HG03520 (cell line): ENCODE results near the gene OR10K1.
"Not testable (repeated sequence)": the region's sequence is repeated elsewhere in the genome, so short reads cannot be mapped to it uniquely, and the experiment has no call there.

Experiments used
- ATAC-seq: cut with Tn5 transposase; IDR thresholded peaks from one replicate; pipeline ENCODE4 v1.9.1; 2021; ENCODE audit warnings: mild to moderate bottlenecking, moderate library complexity; ENCODE audit not compliant: unreplicated experiment

The OR10K1 gene

DNA sequence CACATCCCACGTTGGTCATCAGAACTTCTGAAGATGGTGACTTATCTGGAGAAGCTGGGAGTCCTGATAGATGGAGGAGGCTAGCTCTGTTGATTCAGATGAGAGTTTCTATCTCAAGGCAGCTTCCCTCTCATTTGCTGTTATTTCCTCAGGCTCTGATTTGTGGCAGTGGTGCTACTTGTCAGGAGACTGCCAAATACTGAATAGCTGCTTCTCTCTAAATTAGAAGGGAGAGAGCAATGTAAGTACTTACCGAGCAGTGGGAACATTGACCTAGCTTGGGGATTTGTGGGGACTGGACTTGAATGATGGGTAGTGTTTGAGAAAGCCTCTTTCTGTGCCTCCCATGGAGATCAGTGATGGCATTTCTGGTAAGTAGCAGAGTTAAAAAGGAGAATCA, at the start of gene OR10K1:
OR10K1 (plus strand) TSS at position 301 of the 400 bp plus-strand sequence. CDS start 3,728 bp downstream, outside the sequence.
- ATAC-seq = no peak

DNA sequence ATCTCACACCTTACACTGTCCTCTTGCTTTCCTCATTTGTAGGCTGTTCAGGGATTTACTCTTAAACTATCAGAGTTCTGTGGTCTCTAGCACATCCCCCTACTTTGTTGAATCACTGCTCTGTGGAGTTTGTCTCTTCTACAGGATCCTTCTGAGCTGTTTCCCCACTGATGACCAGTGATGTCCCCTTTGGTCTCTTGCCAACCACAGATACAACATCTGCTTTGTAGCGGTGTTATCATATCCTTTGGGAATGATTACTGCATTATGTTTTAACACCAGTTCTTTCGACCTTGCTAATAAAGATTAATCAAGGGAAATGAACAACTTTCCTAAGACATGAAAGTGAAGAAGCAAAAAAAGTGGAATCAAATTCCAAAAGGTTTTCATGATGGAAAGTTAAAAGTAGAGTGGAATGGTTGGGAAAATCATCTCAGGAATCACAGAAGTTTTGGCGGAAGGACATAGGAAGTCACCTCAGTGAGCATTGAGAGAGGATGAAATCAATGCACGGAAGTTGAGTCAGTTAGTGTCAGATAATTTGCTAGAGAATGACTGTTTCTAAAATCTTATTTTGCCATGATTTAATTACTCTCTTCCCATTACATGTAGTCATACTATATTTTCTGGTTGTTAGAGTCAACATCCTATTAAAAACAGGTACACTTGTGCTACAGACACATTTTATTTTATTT, 46.8 kb upstream of the OR10K1 start:
- no peak for ATAC-seq

- ATAC-seq = no peak
Measured at GRCh38 chr1:158417586-158417985, 44.0 kb upstream of the OR10K1 start.

DNA sequence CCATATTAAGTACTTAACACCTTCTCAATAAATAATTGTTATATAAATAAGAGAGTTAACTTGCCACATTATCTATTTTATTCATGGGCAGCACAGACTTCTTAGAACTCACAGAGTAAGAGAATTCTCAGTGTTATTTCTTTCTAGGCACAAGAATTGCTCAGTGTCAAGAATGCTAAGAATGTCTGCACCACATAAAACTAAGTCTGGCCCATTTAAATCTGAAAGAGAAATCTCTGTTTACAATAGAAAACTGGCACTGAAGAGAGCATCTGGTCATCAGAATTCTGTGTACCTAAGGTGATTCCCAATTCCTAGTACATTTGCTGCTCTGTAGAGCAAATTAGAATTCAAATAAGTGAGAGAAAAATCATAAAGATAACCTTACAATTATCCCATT, 39.4 kb upstream of the OR10K1 start:
- no peak for ATAC-seq

- no peak for ATAC-seq
Measured at GRCh38 chr1:158425027-158425426, 36.6 kb upstream of the OR10K1 start.

- no peak for ATAC-seq
Measured at GRCh38 chr1:158426137-158426536, 35.5 kb upstream of the OR10K1 start, which contains the start of gene OR10K2. OR10K2 (minus strand) TSS chr1:158426237; CDS start chr1:158420866, 5,371 bp downstream.

DNA sequence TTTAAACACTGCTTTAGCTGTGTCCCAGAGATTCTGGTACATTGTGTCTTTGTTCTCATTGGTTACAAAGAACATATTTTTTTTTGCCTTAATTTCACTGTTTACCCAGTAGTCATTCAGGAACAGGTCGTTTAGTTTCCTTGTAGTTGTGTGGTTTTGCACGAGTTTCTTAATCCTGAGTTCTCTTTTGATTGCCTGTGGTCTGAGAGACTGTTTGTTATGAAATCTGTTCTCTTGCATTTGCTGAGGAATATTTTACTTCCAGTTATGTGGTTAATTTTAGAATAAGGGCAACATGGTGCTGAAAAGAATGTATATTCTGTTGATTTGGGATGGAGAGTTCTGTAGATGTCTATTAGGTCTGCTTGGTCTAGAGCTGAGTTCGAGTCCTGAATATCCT, 31.5 kb upstream of the OR10K1 start:
- ATAC-seq = not testable (repeated sequence)

- no peak for ATAC-seq
Measured at GRCh38 chr1:158434741-158435140, 26.9 kb upstream of the OR10K1 start.

GRCh38 chr1:158445376-158445775, 16.3 kb upstream of the OR10K1 start:
- ATAC-seq = no peak

GRCh38 chr1:158454537-158454936, 7.1 kb upstream of the OR10K1 start:
- no peak for ATAC-seq

- ATAC-seq = no peak
Measured at GRCh38 chr1:158457246-158457645, 4.4 kb upstream of the OR10K1 start.

- no peak for ATAC-seq
Measured at GRCh38 chr1:158458263-158458662, 3.4 kb upstream of the OR10K1 start.

- ATAC-seq = no peak
Measured at GRCh38 chr1:158471920-158472319, 10.3 kb downstream of the OR10K1 start, which contains the start of gene OR10R2. OR10R2 (plus strand) TSS chr1:158472220; CDS start chr1:158472326, 106 bp downstream.

- ATAC-seq = no peak
Measured at GRCh38 chr1:158485455-158485854, 23.8 kb downstream of the OR10K1 start.

GRCh38 chr1:158491316-158491715, 29.7 kb downstream of the OR10K1 start:
- no peak for ATAC-seq

DNA sequence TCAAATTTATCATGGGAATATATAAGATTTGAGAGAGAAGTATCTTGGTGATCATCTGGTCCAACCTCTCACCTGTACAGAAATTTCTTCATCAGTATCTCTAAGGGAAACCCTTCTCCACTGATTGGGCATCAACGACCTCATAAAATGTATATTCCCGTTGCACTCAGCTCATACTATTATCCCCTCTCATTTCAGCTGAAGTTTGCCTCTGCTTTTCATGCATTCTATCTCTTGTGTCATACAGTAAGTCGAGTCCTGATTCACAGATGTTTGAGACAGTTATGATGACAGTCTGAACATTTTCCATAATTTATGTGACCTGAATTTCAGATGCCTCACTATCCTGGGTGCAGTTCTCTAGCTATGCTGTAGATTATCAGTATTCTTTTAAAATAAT, 31.4 kb downstream of the OR10K1 start:
- ATAC-seq = no peak

GRCh38 chr1:158494796-158495195, 33.2 kb downstream of the OR10K1 start:
- ATAC-seq = no peak

DNA sequence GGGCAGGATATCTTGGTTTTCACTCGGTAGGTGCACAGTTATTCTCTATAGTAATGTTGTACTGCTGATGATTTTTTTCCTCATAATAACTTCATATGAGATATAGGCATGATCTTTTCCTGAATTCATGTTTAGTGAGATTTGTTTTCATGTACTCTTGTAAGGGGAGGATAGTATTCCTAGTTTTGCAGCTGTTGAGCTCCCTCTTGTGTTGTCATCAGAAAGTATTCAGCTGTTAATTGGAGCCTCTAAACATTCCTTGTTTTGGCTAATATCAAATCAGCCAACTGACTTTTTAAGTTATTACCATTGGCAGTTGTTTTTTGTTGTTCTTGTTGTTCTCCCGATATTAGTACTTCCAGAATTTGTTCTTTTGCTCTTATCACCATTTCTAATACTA, 34.7 kb downstream of the OR10K1 start:
- no peak for ATAC-seq

GRCh38 chr1:158506369-158506987, 44.8 kb downstream of the OR10K1 start:
- ATAC-seq = no peak

DNA sequence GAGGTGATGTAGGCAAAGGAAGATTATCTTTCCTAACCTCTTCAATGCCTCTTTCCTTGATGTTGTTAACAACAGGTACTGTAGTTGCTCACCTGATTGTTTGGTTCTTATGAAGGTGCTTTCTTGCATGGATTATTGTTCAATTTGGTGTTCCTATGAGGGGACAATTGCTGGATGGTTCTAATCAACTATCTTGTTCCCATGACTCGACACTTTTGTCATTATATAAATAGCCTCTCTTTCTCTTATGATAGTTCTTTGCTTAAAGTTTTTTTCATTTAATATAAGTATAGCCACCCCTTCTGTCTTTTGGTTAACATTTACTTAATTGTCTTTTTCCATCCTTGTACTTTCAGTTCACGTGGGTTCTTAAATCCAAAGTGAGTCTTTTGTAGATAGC, 45.9 kb downstream of the OR10K1 start:
- no peak for ATAC-seq

DNA sequence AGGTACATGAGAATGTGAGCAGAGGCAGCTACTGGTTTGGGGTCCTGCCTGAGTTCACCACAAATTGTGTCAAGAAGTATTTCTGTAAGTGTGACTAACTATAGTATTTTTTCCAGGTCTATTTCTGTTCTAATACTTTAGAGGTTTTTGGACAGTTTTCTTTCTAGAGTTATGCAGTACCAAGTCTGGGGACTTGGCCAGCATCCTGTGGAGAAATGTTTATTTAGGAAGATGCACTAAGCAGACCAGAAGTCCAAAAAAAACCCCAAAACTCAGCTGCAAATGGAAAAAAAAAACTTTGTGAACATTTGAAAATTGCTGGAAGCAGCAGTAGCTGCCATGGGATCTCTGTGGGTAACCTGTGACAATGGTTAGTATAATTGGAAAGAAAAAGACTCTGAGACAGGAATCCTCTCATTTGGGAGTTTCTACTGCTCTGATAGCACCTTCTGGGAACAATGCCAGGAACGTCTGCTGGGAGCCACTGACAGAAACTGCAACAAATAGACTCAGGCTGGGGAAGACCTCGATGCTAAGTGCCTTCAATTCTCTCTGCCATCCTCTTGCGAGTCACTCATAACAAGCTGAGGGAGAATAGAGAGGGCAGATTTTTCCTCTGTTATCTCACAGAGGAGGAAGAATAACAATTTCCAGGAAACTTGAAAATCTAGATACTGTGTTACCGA, 48.0 kb downstream of the OR10K1 start:
- no peak for ATAC-seq

- no peak for ATAC-seq
Measured at GRCh38 chr1:158516966-158517365, 55.3 kb downstream of the OR10K1 start.
